A549 (cell line): Measurements from ENCODE around the gene NSG2.

Experiments used
- CHD2 ChIP-seq: fragments of 150-350 bp; IDR thresholded peaks from 2 replicates; pipeline ENCODE4 v1.6.1; 2014; ENCODE audit warnings: low read length; ENCODE audit not compliant: partially characterized antibody
- CTCF ChIP-seq: fragments of >200 bp; sonication (Bioruptor Twin); formaldehyde crosslinking; IDR thresholded peaks from 3 replicates; pipeline ENCODE4 v1.5.1; 2016
- HOXA7 ChIP-seq: fragments of 250-450 bp; sonication (Bioruptor Pico); IDR thresholded peaks from 2 replicates; pipeline ENCODE4 v1.5.0; 2020; ENCODE audit warnings: mild to moderate bottlenecking, moderate library complexity
- MAZ ChIP-seq: fragments of 150-350 bp; IDR thresholded peaks from 2 replicates; pipeline ENCODE4 v1.6.1; 2014; ENCODE audit warnings: antibody characterized with exemption, low read depth, low read length, borderline replicate concordance
- RNF2 ChIP-seq: fragments of 200-600 bp; sonication (generic); IDR thresholded peaks from 2 replicates; pipeline ENCODE4 v1.6.1; 2016; ENCODE audit warnings: low read depth, mild to moderate bottlenecking, antibody characterized with exemption, moderate library complexity, borderline replicate concordance
- SMC3 ChIP-seq: fragments of >200 bp; sonication (Bioruptor Twin); formaldehyde crosslinking; IDR thresholded peaks from 3 replicates; pipeline ENCODE4 v1.6.1; 2018; ENCODE audit warnings: inconsistent platforms
- ZFP36 ChIP-seq: fragments of 450-650 bp; IDR thresholded peaks from 2 replicates; pipeline ENCODE4 v1.6.1; 2014; ENCODE audit warnings: borderline replicate concordance; ENCODE audit not compliant: partially characterized antibody

DNA sequence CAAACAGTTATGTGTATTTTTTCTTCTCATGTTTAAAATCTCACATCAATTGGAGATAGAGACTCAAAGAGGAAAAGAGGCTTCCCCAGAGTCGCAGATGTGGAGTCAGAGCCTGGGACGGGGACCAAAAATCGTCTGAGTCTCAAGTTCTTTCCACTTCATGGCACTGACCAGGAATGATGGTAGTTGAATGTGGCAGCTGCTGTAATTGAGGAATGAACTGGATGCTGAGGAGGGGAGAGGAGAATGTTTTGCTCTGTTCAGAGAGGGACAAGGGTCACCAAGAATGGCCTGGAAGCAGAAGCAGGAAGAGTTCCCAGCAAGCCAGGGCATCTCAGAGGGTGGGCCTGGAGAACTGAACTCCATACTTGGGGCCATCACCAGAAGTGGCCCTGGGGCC lies 103.9 kb downstream of the NSG2 start:
- TF ChIP-seq ZFP36 (no peak), CTCF (no peak), RNF2 (no peak), CHD2 (no peak), MAZ (no peak), HOXA7 (no peak), SMC3 (no peak)
